ENCODE measurements around the gene HMGCS1.

Gene HMGCS1

GRCh38 chr5:43352915-43353314 is 39.7 kb upstream of the HMGCS1 start:
- no peak for DNase-seq (ENCODE audit: extremely low read depth, low read depth)
- no peak for TF ChIP-seq CTCF (IDR thresholded peaks at IDR 0.05; ENCODE audit: low read depth, low read length)

- no peak for DNase-seq (ENCODE audit: extremely low read depth, low read depth)
- TF ChIP-seq CTCF (IDR thresholded peaks at IDR 0.05; ENCODE audit: low read depth, low read length): no peak
Observed at GRCh38 chr5:43352131-43352530, 38.9 kb upstream of the HMGCS1 start.

- no peak for DNase-seq (ENCODE audit: extremely low read depth, low read depth)
- no peak for TF ChIP-seq CTCF (IDR thresholded peaks at IDR 0.05; ENCODE audit: low read depth, low read length)
Observed at GRCh38 chr5:43348861-43349363, 35.7 kb upstream of the HMGCS1 start.

GRCh38 chr5:43348207-43348606 is 35.0 kb upstream of the HMGCS1 start:
- DNase-seq (ENCODE audit: extremely low read depth, low read depth): no peak
- TF ChIP-seq CTCF (IDR thresholded peaks at IDR 0.05; ENCODE audit: low read depth, low read length): no peak

- DNase-seq (ENCODE audit: extremely low read depth, low read depth): no peak
- no peak for TF ChIP-seq CTCF (IDR thresholded peaks at IDR 0.05; ENCODE audit: low read depth, low read length)
Observed at GRCh38 chr5:43338862-43339261, 25.6 kb upstream of the HMGCS1 start.

- DNase-seq (ENCODE audit: extremely low read depth, low read depth): no peak
- TF ChIP-seq CTCF (IDR thresholded peaks at IDR 0.05; ENCODE audit: low read depth, low read length): no peak
Observed at GRCh38 chr5:43336159-43336558, 22.9 kb upstream of the HMGCS1 start.

- no peak for TF ChIP-seq CTCF (IDR thresholded peaks at IDR 0.05; ENCODE audit: low read depth, low read length)
- no peak for DNase-seq (ENCODE audit: extremely low read depth, low read depth)
Observed at GRCh38 chr5:43335681-43336080, 22.5 kb upstream of the HMGCS1 start.

Data from AG09319 (cell line).